Cortex of kidney (tissue), 1 donor: Measurements from ENCODE around the gene TRAFD1.
"Not testable (repeated sequence)": the region's sequence is repeated elsewhere in the genome, so short reads cannot be mapped to it uniquely, and the experiment has no call there.

Experiments used
- DNase-seq: peaks from one replicate; lab custom pipeline; 2025; lab: John Stamatoyannopoulos, UW

The TRAFD1 gene, protein sequence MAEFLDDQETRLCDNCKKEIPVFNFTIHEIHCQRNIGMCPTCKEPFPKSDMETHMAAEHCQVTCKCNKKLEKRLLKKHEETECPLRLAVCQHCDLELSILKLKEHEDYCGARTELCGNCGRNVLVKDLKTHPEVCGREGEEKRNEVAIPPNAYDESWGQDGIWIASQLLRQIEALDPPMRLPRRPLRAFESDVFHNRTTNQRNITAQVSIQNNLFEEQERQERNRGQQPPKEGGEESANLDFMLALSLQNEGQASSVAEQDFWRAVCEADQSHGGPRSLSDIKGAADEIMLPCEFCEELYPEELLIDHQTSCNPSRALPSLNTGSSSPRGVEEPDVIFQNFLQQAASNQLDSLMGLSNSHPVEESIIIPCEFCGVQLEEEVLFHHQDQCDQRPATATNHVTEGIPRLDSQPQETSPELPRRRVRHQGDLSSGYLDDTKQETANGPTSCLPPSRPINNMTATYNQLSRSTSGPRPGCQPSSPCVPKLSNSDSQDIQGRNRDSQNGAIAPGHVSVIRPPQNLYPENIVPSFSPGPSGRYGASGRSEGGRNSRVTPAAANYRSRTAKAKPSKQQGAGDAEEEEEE

DNA sequence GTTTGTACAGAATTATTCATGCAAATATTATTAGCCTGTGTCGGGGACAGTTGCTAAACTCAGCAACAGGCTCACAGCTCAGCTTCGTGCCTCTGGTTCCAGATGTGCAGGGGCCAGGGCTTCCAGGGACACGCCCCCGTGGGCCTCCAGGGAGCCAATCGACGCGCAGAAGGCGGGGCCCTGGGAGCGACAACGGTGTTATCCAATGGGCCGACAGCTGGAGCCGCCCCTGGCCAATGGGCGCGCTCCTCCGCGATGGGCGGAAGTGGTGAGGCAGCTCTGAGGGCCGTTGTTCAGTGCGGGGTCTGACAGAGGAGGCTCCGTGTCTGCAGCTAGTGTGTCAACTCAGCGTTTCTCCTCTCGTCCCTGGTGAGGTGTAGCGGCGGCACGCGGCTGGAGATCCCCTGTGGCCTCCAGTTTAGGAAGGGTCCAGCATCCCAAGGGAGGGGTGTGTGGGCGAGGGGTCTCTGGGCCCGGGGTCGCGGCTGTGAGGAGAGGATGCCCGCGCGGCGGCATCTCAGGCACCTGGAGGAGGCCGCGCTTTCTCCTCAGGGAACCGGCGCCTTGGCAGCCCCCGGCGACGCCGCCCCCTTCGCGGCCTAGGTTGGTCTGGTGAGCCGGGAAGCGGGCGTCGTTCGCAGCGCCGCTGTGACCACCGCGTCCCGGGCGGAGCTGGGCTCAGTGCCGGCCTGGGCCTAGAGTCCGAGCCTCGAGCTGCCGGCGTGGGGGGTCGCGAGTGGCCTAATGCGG is at the start of gene TRAFD1:
Gene TRAFD1 (plus strand): TSS at position 311 of the 750 bp plus-strand sequence. CDS start 4,963 bp downstream, outside the sequence.
- peak; percentile 33 for DNase-seq

DNA sequence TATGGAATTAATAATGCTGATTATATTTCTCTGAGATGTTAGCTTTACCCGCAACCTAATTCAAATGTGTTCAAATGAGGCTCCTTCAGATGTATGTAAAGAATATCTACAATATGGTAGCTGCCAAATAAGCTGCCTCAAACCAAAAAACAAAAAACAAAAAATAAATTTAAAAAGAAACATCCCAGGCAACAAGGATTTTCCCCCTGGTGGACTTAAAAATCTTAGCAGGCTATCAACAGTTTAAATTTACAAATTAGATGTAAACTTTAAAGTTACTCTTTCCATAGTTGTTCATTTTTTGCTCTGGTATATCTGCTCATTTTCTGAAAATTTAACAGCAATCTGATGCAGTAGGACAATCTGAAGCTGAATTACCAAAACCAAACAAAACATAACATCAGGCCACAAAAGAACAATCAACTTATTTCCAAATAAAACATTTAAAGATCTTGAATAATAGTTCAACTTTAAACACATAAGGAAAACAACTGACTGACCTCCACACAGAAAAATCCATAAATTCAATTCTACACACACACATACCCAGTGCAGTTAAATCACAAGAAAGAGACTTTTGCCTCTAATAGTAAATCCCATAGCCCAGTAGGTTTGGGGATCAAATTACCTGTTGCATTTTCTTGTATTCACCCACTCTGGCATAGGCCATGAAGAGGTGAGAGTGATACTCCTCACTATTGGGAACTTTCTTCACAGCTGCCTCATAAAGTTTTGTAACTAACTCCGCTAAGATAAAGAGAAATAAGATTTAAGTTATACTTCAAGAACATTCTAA is 38.1 kb upstream of the TRAFD1 start:
- no peak for DNase-seq

DNA sequence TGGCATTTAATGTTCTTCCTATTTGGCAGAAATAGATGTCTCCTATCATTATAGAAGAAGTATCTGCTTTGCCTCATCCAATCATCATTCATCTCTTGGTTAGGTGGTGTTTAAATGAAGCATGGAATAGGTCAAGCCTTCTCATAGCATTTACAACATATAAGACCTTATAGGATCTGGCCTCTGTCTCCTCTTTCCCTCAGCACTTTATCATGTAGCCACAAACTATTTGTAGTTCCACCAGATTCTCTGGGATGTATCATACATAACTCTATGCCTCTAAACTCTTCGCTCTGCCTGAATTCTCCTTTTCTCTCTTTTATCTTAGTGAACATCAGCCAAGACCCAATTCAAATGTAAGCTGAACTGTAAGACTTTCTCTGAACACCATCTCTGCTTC is 37.5 kb upstream of the TRAFD1 start:
- no peak for DNase-seq

DNA sequence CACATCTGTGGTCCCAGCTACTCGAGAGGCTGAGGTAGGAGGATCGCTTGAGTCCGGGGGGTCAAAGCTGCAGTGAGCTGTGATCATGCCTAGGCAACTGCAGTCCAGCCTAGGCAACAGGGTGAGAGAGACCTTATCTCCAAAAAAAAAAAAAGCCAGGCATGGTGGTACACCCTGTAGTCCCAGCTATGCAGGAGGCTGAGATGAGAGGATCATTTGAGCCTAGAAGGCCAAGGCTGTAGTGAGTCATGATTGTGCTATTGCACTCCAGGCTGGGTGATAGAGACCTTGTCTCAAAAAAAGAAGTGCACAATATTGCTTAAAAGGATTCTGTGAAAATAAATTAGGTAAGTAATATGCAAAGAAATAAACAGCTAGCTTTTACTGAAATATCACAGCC is 33.8 kb upstream of the TRAFD1 start:
- no peak for DNase-seq

DNA sequence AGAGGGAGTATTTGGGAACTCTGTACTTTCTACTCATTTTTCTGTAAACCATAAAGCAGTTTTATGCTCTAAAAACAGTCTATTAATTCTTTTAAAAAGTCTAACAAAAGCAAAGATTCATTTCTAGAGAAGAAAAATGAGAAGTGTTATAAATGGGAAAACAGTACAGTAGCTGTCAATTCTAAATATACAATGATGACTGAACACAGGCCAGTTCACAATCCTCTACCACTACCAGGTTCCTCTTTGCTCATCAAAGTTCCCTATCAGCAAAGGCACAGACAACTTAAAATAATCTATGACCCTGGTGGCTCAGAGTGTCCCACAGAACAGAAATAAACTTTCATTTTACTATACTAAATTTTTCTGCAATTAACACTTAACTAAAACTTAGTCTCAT is 29.3 kb upstream of the TRAFD1 start:
- DNase-seq = no peak

DNA sequence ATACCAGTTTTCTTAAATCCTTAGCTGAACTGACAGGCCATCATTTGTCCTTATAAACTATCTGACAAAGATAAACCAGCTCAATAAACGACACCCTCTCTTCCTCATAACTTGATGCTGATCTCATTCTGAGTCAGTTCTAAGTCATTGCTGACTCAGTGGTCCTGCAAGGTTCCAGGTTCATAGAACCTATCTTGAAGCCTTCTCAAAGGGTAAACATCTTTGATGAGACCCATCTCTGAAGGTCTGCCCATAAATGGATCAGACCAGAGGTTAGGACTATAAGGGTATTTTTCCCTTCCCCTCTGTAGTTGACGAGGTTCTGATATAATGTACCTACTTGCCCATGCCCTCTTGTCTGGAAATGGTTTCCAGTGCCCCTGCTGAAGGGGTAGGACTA is 28.7 kb upstream of the TRAFD1 start:
- no peak for DNase-seq

DNA sequence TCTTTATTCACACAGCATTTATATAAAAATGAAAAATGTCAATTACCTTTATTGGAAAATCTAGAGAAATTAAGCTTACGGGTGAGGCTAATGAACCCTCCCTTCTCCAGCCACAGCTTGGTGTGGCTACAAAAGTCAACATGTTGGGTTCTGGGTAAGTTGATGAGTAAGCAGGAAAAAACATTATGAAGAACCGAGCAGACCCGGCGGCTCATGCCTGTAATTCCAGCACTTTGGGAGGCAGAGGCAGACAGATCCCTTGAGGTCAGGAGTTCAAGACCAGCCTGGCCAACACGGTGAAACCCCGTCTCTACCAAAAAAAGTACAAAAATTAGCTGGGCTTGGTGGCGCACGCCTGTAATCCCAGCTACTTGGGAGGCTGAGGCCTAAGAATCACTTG is 27.7 kb upstream of the TRAFD1 start:
- no peak for DNase-seq

DNA sequence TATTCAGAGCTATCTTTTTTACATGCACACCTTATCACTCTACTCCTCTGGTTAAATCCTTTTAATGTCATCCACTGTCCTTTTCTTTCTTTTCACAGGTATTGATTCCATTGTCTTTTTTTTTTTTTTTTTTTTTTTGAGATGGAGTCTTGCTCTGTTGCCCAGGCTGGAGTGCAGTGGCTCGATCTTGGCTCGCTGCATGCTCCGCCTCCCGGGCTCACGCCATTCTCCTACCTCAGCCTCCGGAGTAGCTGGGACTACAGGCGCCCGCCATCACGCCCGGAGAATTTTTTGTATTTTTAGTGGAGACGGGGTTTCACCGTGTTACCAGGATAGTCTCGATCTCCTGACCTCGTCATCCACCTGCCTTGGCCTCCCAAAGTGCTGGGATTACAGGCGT is 24.9 kb upstream of the TRAFD1 start:
- DNase-seq = not testable (repeated sequence)

DNA sequence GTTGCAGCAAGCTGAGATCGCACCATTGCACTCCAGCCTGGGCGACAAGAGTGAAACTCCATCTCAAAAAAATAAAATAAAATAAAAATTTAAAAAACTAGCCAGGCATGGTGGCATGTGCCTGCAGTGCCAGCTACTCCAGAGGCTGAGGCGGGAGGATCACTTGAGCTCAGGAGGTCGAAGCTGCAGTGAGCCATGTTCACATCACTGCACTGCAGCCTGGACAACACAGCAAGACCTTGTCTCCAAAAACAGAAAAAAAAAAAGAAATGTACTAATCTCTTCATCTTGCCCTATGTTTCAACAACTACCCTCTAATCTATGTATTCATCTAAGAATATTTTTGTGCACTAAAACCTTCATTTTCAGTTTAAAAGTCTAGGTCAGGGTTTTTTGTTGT is 23.2 kb upstream of the TRAFD1 start:
- DNase-seq = no peak

DNA sequence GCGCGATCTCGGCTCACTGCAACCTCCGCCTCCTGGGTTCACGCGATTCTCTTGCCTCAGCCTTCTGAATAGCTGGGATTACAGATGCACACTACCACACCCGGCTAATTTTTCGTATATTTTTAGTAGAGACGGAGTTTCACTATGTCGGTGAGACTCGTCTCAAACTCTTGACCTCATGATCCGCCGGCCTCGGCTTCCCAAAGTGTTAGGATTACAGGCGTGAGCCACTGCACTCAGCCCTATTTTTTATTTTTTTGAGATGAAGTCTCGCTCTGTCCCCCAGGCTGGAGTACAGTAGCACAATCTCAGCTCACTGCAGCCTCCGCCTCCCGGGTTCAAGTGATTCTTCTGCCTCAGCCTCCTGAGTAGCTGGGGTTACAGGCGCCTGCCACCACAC is 22.6 kb upstream of the TRAFD1 start:
- not testable (repeated sequence) for DNase-seq

DNA sequence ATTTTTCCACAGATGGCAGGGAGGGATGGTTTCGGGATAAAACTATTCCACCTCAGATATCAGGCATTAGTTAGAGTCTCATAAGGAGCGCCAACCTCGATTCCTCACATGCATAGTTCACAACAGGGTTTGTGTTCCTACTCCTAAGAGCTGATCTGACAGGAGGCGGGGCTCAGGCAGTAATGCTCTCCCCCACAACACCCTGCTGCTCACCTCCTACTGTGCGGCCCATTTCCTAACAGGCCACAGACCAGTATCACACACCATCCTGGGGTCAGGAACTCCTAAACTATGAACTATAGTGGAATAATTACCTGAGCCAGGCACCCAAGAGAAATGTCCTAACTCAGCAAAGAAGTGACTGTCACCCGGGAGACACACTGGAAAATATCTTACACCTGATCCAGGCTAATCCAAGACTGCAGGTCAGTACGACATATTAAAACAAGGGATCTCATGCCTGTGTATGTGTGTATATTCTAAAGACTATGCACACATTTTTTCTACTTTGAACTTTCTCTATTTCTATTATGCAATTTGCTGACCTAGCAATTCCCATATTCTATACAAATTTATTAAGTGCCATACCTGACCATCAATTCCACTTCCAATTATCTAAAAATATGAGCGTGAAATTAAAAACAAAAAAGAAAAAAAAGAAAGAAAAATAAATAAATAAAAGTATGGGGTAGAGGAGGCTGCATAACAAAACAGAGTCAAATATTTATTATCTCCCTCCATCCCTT is 21.4 kb upstream of the TRAFD1 start:
- no peak for DNase-seq

DNA sequence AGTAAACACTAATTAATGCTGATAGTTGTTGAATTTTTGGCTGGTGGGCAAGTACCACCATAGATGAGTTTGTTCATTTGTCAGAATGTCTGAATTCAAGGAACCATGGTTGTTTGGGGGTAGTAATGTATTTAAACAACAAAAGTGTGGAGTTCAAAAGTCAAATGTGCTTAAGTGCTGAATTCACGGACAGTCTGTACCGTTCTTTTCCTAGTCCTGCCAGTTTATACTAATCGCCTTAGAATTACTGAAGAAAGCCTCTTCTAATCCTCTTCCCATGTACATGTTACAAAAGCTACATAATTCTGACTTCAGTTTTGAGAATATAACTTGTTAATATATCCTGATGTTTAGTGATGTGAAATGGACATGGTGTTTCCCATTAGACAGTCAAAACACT is 19.5 kb upstream of the TRAFD1 start:
- no peak for DNase-seq

DNA sequence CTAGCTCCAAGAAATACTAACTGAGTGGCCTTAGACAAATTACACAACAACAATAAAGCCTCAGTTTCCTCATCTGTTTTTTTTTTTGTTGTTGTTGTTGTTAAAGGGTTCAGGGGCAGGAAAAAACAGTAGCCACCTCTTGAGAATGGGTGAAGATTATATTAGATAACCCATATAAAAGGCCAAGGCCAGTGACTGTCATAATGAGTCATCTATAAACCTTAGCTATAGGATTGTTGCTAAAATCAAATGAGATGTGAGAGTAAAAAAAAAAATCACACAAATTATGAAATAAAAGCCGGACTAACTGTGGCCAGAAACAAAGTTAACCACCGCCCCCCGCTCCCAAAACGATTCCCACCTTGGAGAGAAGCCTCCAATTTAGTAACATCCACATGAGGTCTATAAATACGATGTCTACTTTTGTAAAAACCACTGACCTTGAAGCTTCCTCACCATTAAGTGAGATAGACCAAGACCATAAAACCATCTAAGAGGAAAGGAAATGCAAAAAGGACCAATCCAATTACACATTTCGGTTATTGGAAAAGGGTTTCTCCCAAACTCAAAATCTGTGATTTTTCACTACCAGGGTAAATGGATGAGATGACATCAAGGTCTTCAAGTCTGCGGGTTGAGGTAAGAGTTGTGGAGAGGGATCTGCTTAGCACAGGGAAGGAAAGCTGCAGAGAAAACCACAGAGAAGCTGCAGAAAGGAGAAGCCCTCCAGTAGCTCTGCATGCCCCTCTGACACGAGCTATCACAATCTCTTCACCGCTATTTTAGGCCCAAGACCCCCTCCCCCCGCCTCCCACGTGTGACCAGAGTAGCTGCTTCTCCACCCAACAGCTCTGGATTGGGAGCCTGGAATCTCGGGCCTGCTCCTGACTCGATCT is 17.8 kb upstream of the TRAFD1 start:
- no peak for DNase-seq

DNA sequence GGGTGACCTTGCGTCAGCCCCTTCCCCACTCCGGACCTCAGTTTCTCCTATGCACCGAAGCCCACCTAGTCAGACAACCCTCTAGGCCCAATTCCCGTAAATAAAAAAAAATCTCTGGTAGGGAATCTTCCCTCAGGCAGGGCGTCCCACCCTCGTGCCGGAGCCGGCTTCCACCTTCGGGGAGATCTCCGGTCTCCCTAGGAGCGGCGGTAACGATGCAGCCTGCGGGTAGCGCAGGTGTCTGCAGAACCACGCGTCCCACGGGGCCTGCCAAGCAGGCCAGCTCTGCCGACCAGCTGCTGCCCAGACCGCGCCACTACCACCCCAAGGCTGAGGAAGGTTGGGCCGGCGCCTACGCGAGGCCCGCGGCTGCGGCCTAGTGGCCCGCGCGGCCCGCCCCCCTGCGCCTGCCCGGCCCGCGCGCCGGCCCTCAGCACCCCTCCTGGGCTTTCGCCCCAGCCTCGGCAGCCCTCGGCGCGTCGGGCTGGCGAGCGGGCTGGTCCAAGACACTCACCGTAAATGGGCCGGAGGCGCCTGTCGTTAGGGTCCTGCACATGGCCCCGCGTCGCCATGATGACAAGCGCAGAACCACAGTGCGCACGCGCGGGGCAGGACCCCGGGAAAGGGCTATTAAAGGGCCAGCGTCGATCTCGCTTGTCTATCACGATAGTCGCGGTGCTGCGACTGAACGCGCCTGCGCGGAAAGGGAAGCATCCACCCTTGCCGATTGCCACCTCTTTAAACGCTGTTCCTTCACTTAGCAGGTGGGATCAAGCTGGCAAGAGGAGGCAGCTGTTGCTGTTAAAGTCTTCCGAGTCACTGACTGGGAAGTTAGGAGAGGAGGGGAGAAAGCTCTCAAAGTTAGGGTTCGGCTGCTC is 16.9 kb upstream of the TRAFD1 start, which contains the start of gene NAA25:
Gene NAA25 (minus strand): TSS at position 582 of the 878 bp plus-strand sequence. CDS start 10 bp downstream, at position 572.
- no peak for DNase-seq

DNA sequence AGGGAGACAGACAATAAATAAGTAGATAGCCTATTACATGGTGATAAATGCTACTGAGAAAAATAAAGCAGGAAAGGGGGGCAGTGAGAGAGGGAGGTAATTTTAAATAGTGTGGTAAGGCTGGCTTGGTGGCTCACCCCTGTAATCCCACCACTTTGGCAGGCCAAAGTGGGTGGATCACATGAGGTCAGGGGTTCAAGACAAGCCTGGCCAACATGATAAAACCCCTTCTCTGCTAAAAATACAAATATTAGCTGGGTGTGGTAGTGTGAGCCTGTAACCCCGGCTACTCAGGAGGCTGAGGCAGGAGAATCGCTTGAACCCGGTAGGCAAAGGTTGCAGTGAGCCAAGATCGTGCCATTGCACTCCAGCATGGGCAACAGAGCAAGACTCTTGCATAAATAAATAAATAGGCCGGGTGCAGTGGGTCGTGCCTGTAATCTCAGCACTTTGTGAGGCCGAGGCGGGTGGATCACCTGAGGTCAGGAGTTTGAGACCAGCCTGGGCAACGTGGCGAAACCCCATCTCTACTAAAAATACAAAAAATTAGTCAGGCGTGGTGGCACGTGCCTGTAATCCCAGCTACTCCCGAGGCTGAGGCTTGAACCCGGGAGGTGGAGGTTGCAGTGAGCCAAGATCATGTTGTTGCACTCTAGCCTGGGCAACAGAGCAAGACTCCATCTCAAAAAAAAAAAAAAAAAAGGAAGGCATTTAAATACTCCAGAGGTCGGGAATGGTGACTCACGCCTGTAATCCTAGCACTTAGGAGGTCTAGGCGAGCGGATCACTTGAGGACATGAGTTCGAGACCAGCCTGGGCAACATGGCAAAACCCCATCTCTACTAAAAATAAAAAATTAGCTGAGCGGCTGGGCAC is 14.3 kb upstream of the TRAFD1 start:
- not testable (repeated sequence) for DNase-seq

DNA sequence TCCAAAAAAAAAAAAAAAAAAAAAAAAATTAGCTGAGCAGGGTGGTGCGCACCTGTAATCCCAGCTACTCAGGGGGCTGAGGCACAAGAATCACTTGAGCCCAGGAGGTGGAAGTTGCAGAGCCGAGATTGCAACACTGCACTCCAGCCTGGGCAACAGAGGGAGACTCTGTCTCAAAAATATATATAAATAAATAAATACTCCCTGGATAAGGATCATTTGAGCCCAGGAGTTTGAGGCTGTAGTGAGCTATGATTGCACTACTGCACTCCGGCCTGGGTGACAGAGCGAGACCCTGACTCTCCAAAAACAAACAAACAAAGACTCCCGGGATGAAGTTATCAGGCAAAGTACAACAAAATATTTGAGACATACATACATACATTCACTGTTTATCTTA is 13.4 kb upstream of the TRAFD1 start:
- DNase-seq = no peak

DNA sequence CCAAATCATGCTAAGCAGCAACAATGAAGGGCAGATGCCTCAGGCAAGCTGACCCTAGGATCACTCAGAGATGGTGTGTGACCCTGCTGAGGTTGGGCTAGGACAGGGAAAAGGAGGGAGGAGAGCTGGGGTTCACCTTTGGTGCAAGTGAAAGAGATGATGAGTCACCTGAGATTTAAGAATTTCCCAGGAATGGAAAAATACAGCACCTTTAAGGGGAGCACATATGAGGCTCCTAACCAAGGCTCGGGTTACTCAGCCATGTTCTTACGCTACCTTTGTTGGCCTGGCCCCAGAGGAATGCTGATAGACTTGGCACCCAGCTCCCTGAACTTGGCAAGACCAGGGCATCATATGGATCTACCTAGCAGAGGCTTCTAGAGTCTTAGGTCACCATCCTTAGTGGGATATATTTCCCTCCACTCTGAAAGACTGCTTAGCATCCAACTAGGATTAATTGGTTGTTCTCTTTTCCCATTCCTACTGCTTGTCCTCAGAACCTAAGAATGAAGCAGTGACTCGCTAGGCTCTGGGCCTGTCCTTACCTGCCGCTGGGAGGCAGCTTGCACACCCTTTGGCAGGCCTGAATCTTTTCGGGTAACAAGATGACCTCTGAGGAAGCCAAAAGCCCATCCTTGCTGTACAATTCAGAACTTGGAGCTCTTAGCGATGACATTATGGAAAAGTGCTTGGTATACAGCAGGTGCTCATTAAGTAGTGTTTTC is 12.8 kb upstream of the TRAFD1 start:
- DNase-seq = no peak
